GM12878 (cell line): Measurements from ENCODE around the gene RAPGEF3. TPM values are rescaled to one million over a fixed set of nuclear protein-coding genes. Genes with fewer than 3 reads are reported as not detected.

Source experiments
- ASH2L ChIP-seq: fragments of 300-600, 200-600 bp; sonication (generic); IDR thresholded peaks from 2 replicates; pipeline ENCODE4 v1.6.1; 2017; ENCODE audit warnings: low read depth, mild to moderate bottlenecking, borderline replicate concordance
- BCLAF1 ChIP-seq: fragments of 450-650 bp; IDR thresholded peaks from 2 replicates; pipeline ENCODE4 v1.6.1; 2017; ENCODE audit warnings: antibody characterized with exemption, mild to moderate bottlenecking, moderate library complexity
- NFYA ChIP-seq: IDR thresholded peaks from 2 replicates; pipeline ENCODE4 v1.6.1; 2011; ENCODE audit warnings: low read depth, mild to moderate bottlenecking, low read length, improper control_type of control experiment, borderline replicate concordance
- SUZ12 ChIP-seq: fragments of 200-600 bp; sonication (generic); IDR thresholded peaks from one replicate; pipeline ENCODE4 v1.6.1; 2018; ENCODE audit warnings: antibody characterized with exemption, mild to moderate bottlenecking; ENCODE audit not compliant: unreplicated experiment
- TCF12 ChIP-seq: IDR thresholded peaks from 2 replicates; pipeline ENCODE4 v1.6.1; 2011; ENCODE audit warnings: low read depth, mild to moderate bottlenecking, low read length
- USF2 ChIP-seq: IDR thresholded peaks from 2 replicates; pipeline ENCODE4 v1.6.1; 2011; ENCODE audit warnings: low read depth, low read length, improper control_type of control experiment, borderline replicate concordance
- polyA plus RNA-seq, 11 experiments: library from polyadenylated mRNA; depleted of rRNA in 4 of 11; unstranded in 6 of 11; stranded (reverse) in 5 of 11; fragments of >200 nt; fragmentation: Nextera tagmentation in 4 of 11; fragmentation: Illumina TruSeq in 1 of 11; extraction: Ambion mirVana in 4 of 11; extraction: Trizol in 1 of 11; gene quantifications; 1 replicate in 1 of 11; 2 replicates in 10 of 11; pipeline versions ENCODE4 v1.2.1 to v1.2.3, GENCODE V29; 2011 to 2016; ENCODE audit warnings: inconsistent platforms in 2 of 11, missing spikeins in 2 of 11, low read depth in 1 of 11
- total RNA-seq, 4 experiments: library from RNA; depleted of rRNA in 3 of 4; stranded (reverse); fragments of >200 nt in 3 of 4; fragmentation: Illumina TruSeq in 1 of 4; extraction: Trizol in 1 of 4; gene quantifications; 2 replicates each; pipeline versions ENCODE4 v1.2.1 to v1.2.3, GENCODE V29; 2013 to 2021
- TF ChIP-seq, protein P1 (sequence below): IDR thresholded peaks from 2 replicates; pipeline ENCODE4 v1.6.1; 2012; ENCODE audit warnings: mild to moderate bottlenecking, low read depth, low read length
- TF ChIP-seq, protein P2 (sequence below): fragments of 450-650 bp; formaldehyde crosslinking; IDR thresholded peaks from 2 replicates; pipeline ENCODE4 v1.4.0; 2022; ENCODE audit warnings: mild to moderate bottlenecking, moderate library complexity

Gene RAPGEF3
- total and polyA plus RNA-seq, 10 of the 15 experiments (the other 5 are each of a cell fraction or from before 2014, with no cell fraction given), result 0.02 to 0.92 (median 0.31) TPM; not detected in 2

- TF ChIP-seq BCLAF1 (no peak), TCF12 (no peak), USF2 (no peak), NFYA (no peak), ASH2L (no peak), SUZ12 (no peak)
- TF ChIP-seq, protein P1, sequence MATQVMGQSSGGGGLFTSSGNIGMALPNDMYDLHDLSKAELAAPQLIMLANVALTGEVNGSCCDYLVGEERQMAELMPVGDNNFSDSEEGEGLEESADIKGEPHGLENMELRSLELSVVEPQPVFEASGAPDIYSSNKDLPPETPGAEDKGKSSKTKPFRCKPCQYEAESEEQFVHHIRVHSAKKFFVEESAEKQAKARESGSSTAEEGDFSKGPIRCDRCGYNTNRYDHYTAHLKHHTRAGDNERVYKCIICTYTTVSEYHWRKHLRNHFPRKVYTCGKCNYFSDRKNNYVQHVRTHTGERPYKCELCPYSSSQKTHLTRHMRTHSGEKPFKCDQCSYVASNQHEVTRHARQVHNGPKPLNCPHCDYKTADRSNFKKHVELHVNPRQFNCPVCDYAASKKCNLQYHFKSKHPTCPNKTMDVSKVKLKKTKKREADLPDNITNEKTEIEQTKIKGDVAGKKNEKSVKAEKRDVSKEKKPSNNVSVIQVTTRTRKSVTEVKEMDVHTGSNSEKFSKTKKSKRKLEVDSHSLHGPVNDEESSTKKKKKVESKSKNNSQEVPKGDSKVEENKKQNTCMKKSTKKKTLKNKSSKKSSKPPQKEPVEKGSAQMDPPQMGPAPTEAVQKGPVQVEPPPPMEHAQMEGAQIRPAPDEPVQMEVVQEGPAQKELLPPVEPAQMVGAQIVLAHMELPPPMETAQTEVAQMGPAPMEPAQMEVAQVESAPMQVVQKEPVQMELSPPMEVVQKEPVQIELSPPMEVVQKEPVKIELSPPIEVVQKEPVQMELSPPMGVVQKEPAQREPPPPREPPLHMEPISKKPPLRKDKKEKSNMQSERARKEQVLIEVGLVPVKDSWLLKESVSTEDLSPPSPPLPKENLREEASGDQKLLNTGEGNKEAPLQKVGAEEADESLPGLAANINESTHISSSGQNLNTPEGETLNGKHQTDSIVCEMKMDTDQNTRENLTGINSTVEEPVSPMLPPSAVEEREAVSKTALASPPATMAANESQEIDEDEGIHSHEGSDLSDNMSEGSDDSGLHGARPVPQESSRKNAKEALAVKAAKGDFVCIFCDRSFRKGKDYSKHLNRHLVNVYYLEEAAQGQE, result no peak
- TF ChIP-seq, protein P2, sequence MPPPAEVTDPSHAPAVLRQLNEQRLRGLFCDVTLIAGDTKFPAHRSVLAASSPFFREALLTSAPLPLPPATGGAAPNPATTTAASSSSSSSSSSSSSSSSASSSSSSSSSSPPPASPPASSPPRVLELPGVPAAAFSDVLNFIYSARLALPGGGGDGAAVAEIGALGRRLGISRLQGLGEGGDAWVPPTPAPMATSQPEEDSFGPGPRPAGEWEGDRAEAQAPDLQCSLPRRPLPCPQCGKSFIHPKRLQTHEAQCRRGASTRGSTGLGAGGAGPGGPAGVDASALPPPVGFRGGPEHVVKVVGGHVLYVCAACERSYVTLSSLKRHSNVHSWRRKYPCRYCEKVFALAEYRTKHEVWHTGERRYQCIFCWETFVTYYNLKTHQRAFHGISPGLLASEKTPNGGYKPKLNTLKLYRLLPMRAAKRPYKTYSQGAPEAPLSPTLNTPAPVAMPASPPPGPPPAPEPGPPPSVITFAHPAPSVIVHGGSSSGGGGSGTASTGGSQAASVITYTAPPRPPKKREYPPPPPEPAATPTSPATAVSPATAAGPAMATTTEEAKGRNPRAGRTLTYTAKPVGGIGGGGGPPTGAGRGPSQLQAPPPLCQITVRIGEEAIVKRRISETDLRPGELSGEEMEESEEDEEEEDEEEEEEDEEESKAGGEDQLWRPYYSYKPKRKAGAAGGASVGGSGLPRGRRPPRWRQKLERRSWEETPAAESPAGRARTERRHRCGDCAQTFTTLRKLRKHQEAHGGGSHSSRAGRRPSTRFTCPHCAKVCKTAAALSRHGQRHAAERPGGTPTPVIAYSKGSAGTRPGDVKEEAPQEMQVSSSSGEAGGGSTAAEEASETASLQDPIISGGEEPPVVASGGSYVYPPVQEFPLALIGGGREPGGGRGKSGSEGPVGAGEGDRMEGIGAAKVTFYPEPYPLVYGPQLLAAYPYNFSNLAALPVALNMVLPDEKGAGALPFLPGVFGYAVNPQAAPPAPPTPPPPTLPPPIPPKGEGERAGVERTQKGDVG (CRISPR knock-in tag), result no peak
- TF ChIP-seq, all 136 proteins: peak for 0
Observed at GRCh38 chr12:47741340-47741703, 17.4 kb downstream of the RAPGEF3 start (continued).
